H9 (cell line): ENCODE data around the gene KRT35. TPM values are rescaled to one million over a fixed set of nuclear protein-coding genes. Genes with fewer than 3 reads are reported as not detected.

Source experiments
- DNase-seq: peaks from one replicate; pipeline ENCODE4 v3.0.0-alpha.2; 2017
- H2AFZ ChIP-seq: one replicate; pipeline ENCODE4 v1.6.1; 2013; ENCODE audit warnings: mild to moderate bottlenecking, low read length, control low read depth, moderate library complexity
- H2AK5ac ChIP-seq: 2 replicates; pipeline ENCODE4 v1.6.1; 2013; ENCODE audit warnings: low read length, control low read depth, mixed read lengths; ENCODE audit not compliant: insufficient read length
- H2BK120ac ChIP-seq: one replicate; pipeline ENCODE4 v1.6.1; 2013; ENCODE audit warnings: low read depth, mild to moderate bottlenecking, low read length, control low read depth, inconsistent platforms; ENCODE audit not compliant: poor library complexity, severe bottlenecking
- H2BK12ac ChIP-seq: 2 replicates; pipeline ENCODE4 v1.6.1; 2013; ENCODE audit warnings: low read length, control low read depth, mixed read lengths, low read depth; ENCODE audit not compliant: insufficient read length
- H2BK15ac ChIP-seq: 2 replicates; pipeline ENCODE4 v1.6.1; 2013; ENCODE audit warnings: low read depth, low read length, control low read depth
- H2BK20ac ChIP-seq: one replicate; pipeline ENCODE4 v1.6.1; 2013; ENCODE audit warnings: low read depth, mild to moderate bottlenecking, low read length, control low read depth, inconsistent platforms; ENCODE audit not compliant: poor library complexity, severe bottlenecking
- H2BK5ac ChIP-seq: 2 replicates; pipeline ENCODE4 v1.6.1; 2013; ENCODE audit warnings: low read length, control low read depth, mixed read lengths; ENCODE audit not compliant: insufficient read length
- H3K14ac ChIP-seq: 2 replicates; pipeline ENCODE4 v1.6.1; 2013; ENCODE audit warnings: low read length, control low read depth; ENCODE audit not compliant: insufficient read depth
- H3K18ac ChIP-seq: 2 replicates; pipeline ENCODE4 v1.6.1; 2013; ENCODE audit warnings: low read depth, mild to moderate bottlenecking, mixed read lengths, low read length, control low read depth; ENCODE audit not compliant: insufficient read length
- H3K23ac ChIP-seq: 2 replicates; pipeline ENCODE4 v1.6.1; 2013; ENCODE audit warnings: low read length, control low read depth, mixed read lengths, low read depth; ENCODE audit not compliant: insufficient read length
- H3K23me2 ChIP-seq: 2 replicates; pipeline ENCODE4 v1.6.1; 2013; ENCODE audit warnings: low read depth, mild to moderate bottlenecking, mixed read lengths, low read length, control low read depth; ENCODE audit not compliant: insufficient read length, poor library complexity, severe bottlenecking
- H3K27ac ChIP-seq: 2 replicates; pipeline ENCODE4 v1.5.1; 2013; ENCODE audit warnings: low read length, control low read depth, mixed read lengths, low read depth; ENCODE audit not compliant: insufficient read length
- H3K27me3 ChIP-seq: 2 replicates; pipeline ENCODE4 v1.6.1; 2013; ENCODE audit warnings: low read length, control low read depth, inconsistent platforms; ENCODE audit not compliant: insufficient read depth
- H3K4ac ChIP-seq: 2 replicates; pipeline ENCODE4 v1.6.1; 2013; ENCODE audit warnings: low read depth, mild to moderate bottlenecking, control low read depth, inconsistent platforms, low read length, moderate library complexity
- H3K4me1 ChIP-seq: 2 replicates; pipeline ENCODE4 v1.6.1; 2013; ENCODE audit warnings: low read length, control low read depth, inconsistent platforms; ENCODE audit not compliant: insufficient read depth
- H3K4me2 ChIP-seq: 2 replicates; pipeline ENCODE4 v1.6.1; 2013; ENCODE audit warnings: low read length, control low read depth, mixed read lengths; ENCODE audit not compliant: insufficient read length, insufficient read depth
- H3K56ac ChIP-seq: 2 replicates; pipeline ENCODE4 v1.6.1; 2013; ENCODE audit warnings: low read depth, mild to moderate bottlenecking, mixed read lengths, low read length, control low read depth; ENCODE audit not compliant: insufficient read length
- H3K79me1 ChIP-seq: 2 replicates; pipeline ENCODE4 v1.6.1; 2013; ENCODE audit warnings: low read depth, mild to moderate bottlenecking, moderate library complexity, low read length, control low read depth, inconsistent platforms; ENCODE audit not compliant: insufficient read depth, poor library complexity, severe bottlenecking
- H3K79me2 ChIP-seq: 2 replicates; pipeline ENCODE4 v1.6.1; 2013; ENCODE audit warnings: low read length, control low read depth, inconsistent platforms; ENCODE audit not compliant: insufficient read depth
- H3K9ac ChIP-seq: 2 replicates; pipeline ENCODE4 v1.6.1; 2013; ENCODE audit warnings: low read length, control low read depth, mixed read lengths; ENCODE audit not compliant: insufficient read length; ENCODE audit errors: extremely low read depth
- H3K9me3 ChIP-seq: one replicate; pipeline ENCODE4 v1.6.1; 2013; ENCODE audit warnings: low read depth, low read length, inconsistent platforms; ENCODE audit not compliant: control insufficient read depth
- H3T11ph ChIP-seq: one replicate; pipeline ENCODE4 v1.6.1; 2013; ENCODE audit warnings: mild to moderate bottlenecking, low read length, control low read depth, inconsistent platforms
- H4K20me1 ChIP-seq: one replicate; pipeline ENCODE4 v1.6.1; 2013; ENCODE audit not compliant: control insufficient read depth, insufficient read length, insufficient read depth
- H4K5ac ChIP-seq: 2 replicates; pipeline ENCODE4 v1.6.1; 2013; ENCODE audit warnings: low read depth, mild to moderate bottlenecking, mixed read lengths, low read length, control low read depth; ENCODE audit not compliant: insufficient read length
- H4K8ac ChIP-seq: replicated peaks from 2 replicates; pipeline ENCODE4 v1.6.1; 2013; ENCODE audit warnings: low read length, control low read depth, mixed read lengths, low read depth; ENCODE audit not compliant: insufficient read length
- H4K91ac ChIP-seq: 2 replicates; pipeline ENCODE4 v1.6.1; 2013; ENCODE audit warnings: low read depth, mild to moderate bottlenecking, moderate library complexity, mixed read lengths, low read length, control low read depth; ENCODE audit not compliant: insufficient read length
- H3K27ac Mint-ChIP-seq, 3 experiments: 2 replicates in 2 of 3; 3 replicates in 1 of 3; pipeline ENCODE4 v1.8.0; 2020 to 2021; ENCODE audit warnings: mixed read lengths in 3 of 3, mild to moderate bottlenecking in 1 of 3, moderate library complexity in 1 of 3
- H3K27me3 Mint-ChIP-seq: 2 replicates; pipeline ENCODE4 v1.8.0; 2021; ENCODE audit warnings: low read depth, mild to moderate bottlenecking, moderate library complexity, mixed read lengths
- H3K36me3 Mint-ChIP-seq, 3 experiments: 2 replicates in 2 of 3; 3 replicates in 1 of 3; pipeline ENCODE4 v1.8.0; 2020 to 2021; ENCODE audit warnings: low read depth in 3 of 3, mixed read lengths in 3 of 3; ENCODE audit not compliant: insufficient read depth in 1 of 3
- H3K4me1 Mint-ChIP-seq, 2 experiments: 2 replicates each; pipeline ENCODE4 v1.8.0; 2020; ENCODE audit warnings: mixed read lengths in 2 of 2
- H3K4me3 Mint-ChIP-seq, 2 experiments: 2 replicates in 1 of 2; 3 replicates in 1 of 2; pipeline ENCODE4 v1.8.0; 2020 to 2021; ENCODE audit warnings: mild to moderate bottlenecking in 2 of 2, mixed read lengths in 2 of 2, moderate library complexity in 1 of 2
- H3K9me3 Mint-ChIP-seq, 2 experiments: 2 replicates in 1 of 2; 3 replicates in 1 of 2; pipeline ENCODE4 v1.8.0; 2020; ENCODE audit warnings: mild to moderate bottlenecking in 2 of 2, mixed read lengths in 2 of 2, moderate library complexity in 1 of 2
- CTCF ChIP-seq: fragments of 200-600 bp; sonication (generic); conservative IDR thresholded peaks from 3 replicates; pipeline ENCODE4 v1.8.0; 2021; ENCODE audit warnings: antibody characterized with exemption, mild to moderate bottlenecking
- WGBS: extraction: QIAGEN DNeasy Blood & Tissue Kit; methylation state at CpG from one replicate; pipeline ENCODE4 v1.1.7; 2013; ENCODE audit warnings: missing lambda C conversion rate, low lambda C conversion rate, mixed read lengths; ENCODE audit not compliant: insufficient read length; ENCODE audit errors: extremely low coverage; 5-methylcytosine and 5-hydroxymethylcytosine counted together
- total RNA-seq: library from RNA; stranded (reverse); gene quantifications from 2 replicates; pipeline ENCODE4 v1.2.1, GENCODE V29; 2021

Gene KRT35
- total RNA-seq, 1 experiment from 2014 or later, result not detected

- H3K56ac ChIP-seq, result no peak overlapping the region
- H3K27ac ChIP-seq, result no peak overlapping the region
- H3K4me1 ChIP-seq, result 0 out of 2 replicates have a peak, but pooled peaks cover 3% of the 10 kb centered on the region
- no peak overlapping the region for H3K18ac ChIP-seq
- Mint-ChIP-seq H3K27me3 (no peaks in the 10 kb centered on the region; the same call in 1 of the 2 replicates), H3K36me3 (no peaks in the 10 kb centered on the region), H3K9me3 (no peaks in the 10 kb centered on the region; a peak in 1 of 5 replicates), H3K4me1 (peaks cover 25% of the 10 kb centered on the region in 2 experiments), H3K27ac (no peak overlapping the region), H3K4me3 (no peak overlapping the region)
- H3K79me1 ChIP-seq, result no peaks in the 10 kb centered on the region
- no peaks in the 10 kb centered on the region for H3K23me2 ChIP-seq
- H2BK15ac ChIP-seq, result no peak overlapping the region
- no peak overlapping the region for H3K14ac ChIP-seq
- DNase-seq, result peak; percentile 66
- WGBS, result no CpG with 5 or more reads among the region's 7 CpGs
- H3T11ph ChIP-seq, result no peak overlapping the region
- H2BK5ac ChIP-seq, result no peak overlapping the region
- no peak overlapping the region for H2BK120ac ChIP-seq
- no peak overlapping the region for H3K23ac ChIP-seq
- no peak overlapping the region for H3K4ac ChIP-seq
- H3K79me2 ChIP-seq, result no peaks in the 10 kb centered on the region
- H4K91ac ChIP-seq, result no peak overlapping the region
- H2BK20ac ChIP-seq, result no peak overlapping the region
- no peaks in the 10 kb centered on the region for H3K9me3 ChIP-seq
- no peak overlapping the region for H2BK12ac ChIP-seq
- H3K4me2 ChIP-seq, result no peak overlapping the region
- no peak for TF ChIP-seq CTCF
- H2AFZ ChIP-seq, result no peak overlapping the region
- no peaks in the 10 kb centered on the region for H4K20me1 ChIP-seq
- no peak overlapping the region for H4K8ac ChIP-seq
- H3K27me3 ChIP-seq, result no peaks in the 10 kb centered on the region
- no peak overlapping the region for H3K9ac ChIP-seq
- no peak overlapping the region for H4K5ac ChIP-seq
- H2AK5ac ChIP-seq, result no peak overlapping the region
Measured at GRCh38 chr17:41510251-41511065, 29.5 kb upstream of the KRT35 start.
